ENCODE results near the gene TMEM120B. TPM values are rescaled to one million over a fixed set of nuclear protein-coding genes. Genes with fewer than 3 reads are reported as not detected.

TMEM120B gene
- total and polyA plus RNA-seq, 4 donors = 3.9 to 17.7 (median 8.1) TPM

- 0 to 1% methylated on average over 55 to 63 of the region's 63 CpGs for WGBS, 2 donors
- H3K4me1 ChIP-seq (ENCODE audit: control insufficient read depth in 5 of 5, insufficient read depth in 5 of 5, low read length in 5 of 5) = peaks cover 5 to 16% (median 6%) of the 10 kb centered on the region in 5 donors
- DNase-seq (peak in 2 of 3 donors; percentile 37 to 48), ATAC-seq (ENCODE audit: insufficient read depth, low FRiP score) (no peak)
- no peaks in the 10 kb centered on the region for H3K27me3 ChIP-seq (ENCODE audit: control insufficient read depth in 3 of 3, insufficient read depth in 3 of 3, low read length in 2 of 3)
- H3K36me3 ChIP-seq (ENCODE audit: control insufficient read depth in 4 of 4, insufficient read depth in 4 of 4, low read length in 4 of 4) = peaks cover 0 to 21% (median 7%) of the 10 kb centered on the region in 4 donors
- H3K9ac ChIP-seq (ENCODE audit: insufficient read depth in 1 of 2, low read length in 2 of 2) = no peak overlapping the region
- H3K4me3 ChIP-seq = peak overlapping the region; percentile 76
- TF ChIP-seq CTCF (IDR thresholded peaks at IDR 0.05; ENCODE audit: control extremely low read depth, extremely low read depth) = no peak
- H3K27ac ChIP-seq (ENCODE audit: low read depth in 1 of 2, low read length in 1 of 2) = peak overlapping the region; percentile 90 to 99
- H3K9me3 ChIP-seq (ENCODE audit: control insufficient read depth in 4 of 4, insufficient read depth in 3 of 4, low read length in 3 of 4) = no peaks in the 10 kb centered on the region
These were observed 92.0 kb downstream of the TMEM120B start for GRCh38 chr12:121804417-121805111.

- peak overlapping the region; percentile 90 to 99 for H3K27ac ChIP-seq (ENCODE audit: low read depth in 1 of 2, low read length in 1 of 2)
- peak; percentile 49 to 72 (median 63) for DNase-seq
- WGBS, 2 donors = 2% methylated on average over 45 of the region's 45 CpGs
These were observed 92.8 kb downstream of the TMEM120B start for GRCh38 chr12:121805171-121806008.

GRCh38 chr12:121806009-121806545, 93.5 kb downstream of the TMEM120B start:
- no peak for TF ChIP-seq CTCF (IDR thresholded peaks at IDR 0.05; ENCODE audit: control extremely low read depth, extremely low read depth)
- H3K4me1 ChIP-seq (ENCODE audit: control insufficient read depth in 5 of 5, insufficient read depth in 5 of 5, low read length in 5 of 5) = peaks cover 5 to 23% (median 13%) of the 10 kb centered on the region in 5 donors
- peak overlapping the region in 1 of 2 donors; percentile 61 for H3K9ac ChIP-seq (ENCODE audit: insufficient read depth in 1 of 2, low read length in 2 of 2)
- no peaks in the 10 kb centered on the region for H3K9me3 ChIP-seq (ENCODE audit: control insufficient read depth in 4 of 4, insufficient read depth in 3 of 4, low read length in 3 of 4)
- H3K36me3 ChIP-seq (ENCODE audit: control insufficient read depth in 4 of 4, insufficient read depth in 4 of 4, low read length in 4 of 4) = peaks cover 0 to 36% (median 16%) of the 10 kb centered on the region in 4 donors
- ATAC-seq (ENCODE audit: insufficient read depth, low FRiP score) (no peak), DNase-seq (peak in 1 of 3 donors; percentile 34)
- H3K27ac ChIP-seq (ENCODE audit: low read depth in 1 of 2, low read length in 1 of 2) = peak overlapping the region in 1 of 2 donors; percentile 65
- WGBS, 2 donors = 6 to 8% methylated on average over 15 to 16 of the region's 16 CpGs
- H3K27me3 ChIP-seq (ENCODE audit: control insufficient read depth in 3 of 3, insufficient read depth in 3 of 3, low read length in 2 of 3) = no peaks in the 10 kb centered on the region
- H3K4me3 ChIP-seq = peak overlapping the region; percentile 21

More at GRCh38 chr12:121805171-121806008, 92.8 kb downstream of the TMEM120B start:
- H3K9ac ChIP-seq (ENCODE audit: insufficient read depth in 1 of 2, low read length in 2 of 2) = peak overlapping the region in 1 of 2 donors; percentile 61
- no peak for TF ChIP-seq CTCF (IDR thresholded peaks at IDR 0.05; ENCODE audit: control extremely low read depth, extremely low read depth)
- peaks cover 0 to 29% (median 10%) of the 10 kb centered on the region in 4 donors for H3K36me3 ChIP-seq (ENCODE audit: control insufficient read depth in 4 of 4, insufficient read depth in 4 of 4, low read length in 4 of 4)
- no peak for ATAC-seq (ENCODE audit: insufficient read depth, low FRiP score)
- no peaks in the 10 kb centered on the region for H3K9me3 ChIP-seq (ENCODE audit: control insufficient read depth in 4 of 4, insufficient read depth in 3 of 4, low read length in 3 of 4)
- peak overlapping the region; percentile 76 for H3K4me3 ChIP-seq
- H3K27me3 ChIP-seq (ENCODE audit: control insufficient read depth in 3 of 3, insufficient read depth in 3 of 3, low read length in 2 of 3) = no peaks in the 10 kb centered on the region
- H3K4me1 ChIP-seq (ENCODE audit: control insufficient read depth in 5 of 5, insufficient read depth in 5 of 5, low read length in 5 of 5) = peaks cover 5 to 16% (median 7%) of the 10 kb centered on the region in 5 donors
